Smooth muscle cell (in vitro differentiated cells): ENCODE data around the gene RPS8. TPM values are rescaled to one million over a fixed set of nuclear protein-coding genes. Genes with fewer than 3 reads are reported as not detected.

Source experiments
- DNase-seq: peaks from one replicate; lab custom pipeline; 2025; ENCODE audit not compliant: unreplicated experiment; lab: John Stamatoyannopoulos, UW
- H2AFZ ChIP-seq: fragments of 200-600 bp; sonication (generic); 2 replicates; pipeline ENCODE4 v1.6.0; 2016; ENCODE audit warnings: antibody characterized with exemption, low read depth, mild to moderate bottlenecking
- H3F3A ChIP-seq: fragments of 200-600 bp; sonication (generic); 2 replicates; pipeline ENCODE4 v1.6.0; 2017; ENCODE audit warnings: antibody characterized with exemption, low read depth
- H3K27ac ChIP-seq: fragments of 200-600 bp; sonication (generic); 2 replicates; pipeline ENCODE4 v1.5.1; 2016; ENCODE audit warnings: low read depth, mild to moderate bottlenecking
- H3K27me3 ChIP-seq: fragments of 200-600 bp; sonication (generic); 2 replicates; pipeline ENCODE4 v1.6.1; 2016; ENCODE audit warnings: low read depth, mild to moderate bottlenecking
- H3K36me3 ChIP-seq: fragments of 200-600 bp; sonication (generic); 2 replicates; pipeline ENCODE4 v1.5.1; 2016; ENCODE audit warnings: low read depth
- H3K4me1 ChIP-seq: fragments of 200-600 bp; sonication (generic); 2 replicates; pipeline ENCODE4 v1.5.1; 2016; ENCODE audit warnings: low read depth
- H3K4me2 ChIP-seq: fragments of 200-600 bp; sonication (generic); 2 replicates; pipeline ENCODE4 v1.6.0; 2016; ENCODE audit warnings: mild to moderate bottlenecking
- H3K4me3 ChIP-seq: fragments of 200-600 bp; sonication (generic); 2 replicates; pipeline ENCODE4 v1.5.1; 2016; ENCODE audit warnings: mild to moderate bottlenecking
- H3K79me2 ChIP-seq: fragments of 200-600 bp; sonication (generic); 2 replicates; pipeline ENCODE4 v1.6.0; 2016; ENCODE audit warnings: low read depth, mild to moderate bottlenecking
- H3K9ac ChIP-seq: fragments of 200-600 bp; sonication (generic); 2 replicates; pipeline ENCODE4 v1.6.0; 2016; ENCODE audit warnings: low read depth
- H3K9me3 ChIP-seq: fragments of 200-600 bp; sonication (generic); replicated peaks from 2 replicates; pipeline ENCODE4 v1.5.1; 2016; ENCODE audit warnings: low read depth
- H4K20me1 ChIP-seq: fragments of 200-600 bp; sonication (generic); 2 replicates; pipeline ENCODE4 v1.6.0; 2016; ENCODE audit warnings: low read depth
- WGBS: methylation state at CpG from one replicate; pipeline ENCODE4 v1.1.7; 2016; ENCODE audit warnings: low lambda C conversion rate; 5-methylcytosine and 5-hydroxymethylcytosine counted together
- polyA plus RNA-seq: library from polyadenylated mRNA; unstranded; fragments of >200 nt; fragmentation: Nextera tagmentation; extraction: Ambion mirVana; gene quantifications from 2 replicates; pipeline ENCODE4 v1.2.1, GENCODE V29; 2016
- total RNA-seq: library from RNA; depleted of rRNA; stranded (reverse); fragments of >200 nt; gene quantifications from 2 replicates; pipeline ENCODE4 v1.2.3, GENCODE V29; 2014
- TF ChIP-seq, protein P1 (sequence below): fragments of 200-600 bp; sonication (generic); IDR thresholded peaks from 2 replicates; pipeline ENCODE4 v1.5.1; 2017; ENCODE audit warnings: borderline replicate concordance, mild to moderate bottlenecking, antibody characterized with exemption; ENCODE audit not compliant: insufficient read depth, poor library complexity, severe bottlenecking

The RPS8 gene
- total and polyA plus RNA-seq, 2 experiments from 2014 or later, result 478 to 2,330 TPM

DNA sequence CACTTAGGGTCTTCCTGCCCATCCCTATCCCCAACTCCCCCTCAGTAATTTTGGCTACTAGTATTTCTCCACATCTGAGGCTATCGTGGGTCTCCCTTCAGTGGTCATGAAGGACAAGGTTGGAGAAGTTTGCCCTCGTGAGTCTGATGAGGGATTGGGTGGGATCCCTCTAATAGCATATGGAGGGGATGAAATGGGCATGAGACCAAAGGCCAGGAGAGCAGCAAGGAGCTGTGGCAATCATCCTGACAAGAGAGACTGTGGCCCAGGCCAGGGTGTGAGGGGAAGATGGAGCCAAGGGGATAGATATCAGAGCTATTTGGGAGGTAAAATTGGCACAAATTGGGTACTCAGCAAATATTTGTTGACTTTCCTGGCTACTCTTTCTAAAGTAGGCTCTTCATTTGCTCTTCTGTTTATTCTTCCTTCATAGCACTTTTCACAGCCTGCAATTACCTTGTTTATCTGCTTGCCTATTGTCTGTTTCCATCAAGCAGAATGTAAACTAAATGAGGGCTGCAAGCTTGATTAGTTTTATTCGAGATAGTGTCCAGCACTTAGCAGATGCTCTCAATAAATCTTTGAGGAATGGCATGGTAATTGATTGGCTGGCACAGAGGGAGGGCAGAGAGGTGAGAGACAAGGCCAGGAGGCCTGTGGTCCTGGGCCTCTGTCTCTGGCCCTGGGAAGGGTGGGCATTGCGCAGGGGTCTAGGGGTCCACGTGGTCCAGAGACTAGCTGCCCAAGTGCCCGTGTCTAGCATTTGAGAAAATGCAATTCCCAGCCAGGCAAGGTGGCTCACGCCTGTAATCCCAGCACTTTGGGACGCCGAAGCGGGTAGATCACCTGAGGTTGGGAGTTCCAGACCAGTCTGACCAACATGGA, 23.4 kb downstream of the RPS8 start:
- TF ChIP-seq, protein P1, sequence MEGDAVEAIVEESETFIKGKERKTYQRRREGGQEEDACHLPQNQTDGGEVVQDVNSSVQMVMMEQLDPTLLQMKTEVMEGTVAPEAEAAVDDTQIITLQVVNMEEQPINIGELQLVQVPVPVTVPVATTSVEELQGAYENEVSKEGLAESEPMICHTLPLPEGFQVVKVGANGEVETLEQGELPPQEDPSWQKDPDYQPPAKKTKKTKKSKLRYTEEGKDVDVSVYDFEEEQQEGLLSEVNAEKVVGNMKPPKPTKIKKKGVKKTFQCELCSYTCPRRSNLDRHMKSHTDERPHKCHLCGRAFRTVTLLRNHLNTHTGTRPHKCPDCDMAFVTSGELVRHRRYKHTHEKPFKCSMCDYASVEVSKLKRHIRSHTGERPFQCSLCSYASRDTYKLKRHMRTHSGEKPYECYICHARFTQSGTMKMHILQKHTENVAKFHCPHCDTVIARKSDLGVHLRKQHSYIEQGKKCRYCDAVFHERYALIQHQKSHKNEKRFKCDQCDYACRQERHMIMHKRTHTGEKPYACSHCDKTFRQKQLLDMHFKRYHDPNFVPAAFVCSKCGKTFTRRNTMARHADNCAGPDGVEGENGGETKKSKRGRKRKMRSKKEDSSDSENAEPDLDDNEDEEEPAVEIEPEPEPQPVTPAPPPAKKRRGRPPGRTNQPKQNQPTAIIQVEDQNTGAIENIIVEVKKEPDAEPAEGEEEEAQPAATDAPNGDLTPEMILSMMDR, result no peak
- Histone ChIP-seq H2AFZ (no peak overlapping the region), H3K4me3 (no peak overlapping the region), H3K4me1 (peaks cover 16% of the 10 kb centered on the region), H3K36me3 (no peaks in the 10 kb centered on the region), H3K27me3 (no peaks in the 10 kb centered on the region), H3K4me2 (peak overlapping the region; percentile 91), H3F3A (peaks cover 7% of the 10 kb centered on the region), H3K9me3 (no peaks in the 10 kb centered on the region), H3K27ac (peak overlapping the region; percentile 80), H3K9ac (no peak overlapping the region), H4K20me1 (peaks cover 34% of the 10 kb centered on the region), H3K79me2 (peaks cover 35% of the 10 kb centered on the region)
- no peak for DNase-seq
- WGBS, result 95% methylated on average over 9 of the region's 10 CpGs

DNA sequence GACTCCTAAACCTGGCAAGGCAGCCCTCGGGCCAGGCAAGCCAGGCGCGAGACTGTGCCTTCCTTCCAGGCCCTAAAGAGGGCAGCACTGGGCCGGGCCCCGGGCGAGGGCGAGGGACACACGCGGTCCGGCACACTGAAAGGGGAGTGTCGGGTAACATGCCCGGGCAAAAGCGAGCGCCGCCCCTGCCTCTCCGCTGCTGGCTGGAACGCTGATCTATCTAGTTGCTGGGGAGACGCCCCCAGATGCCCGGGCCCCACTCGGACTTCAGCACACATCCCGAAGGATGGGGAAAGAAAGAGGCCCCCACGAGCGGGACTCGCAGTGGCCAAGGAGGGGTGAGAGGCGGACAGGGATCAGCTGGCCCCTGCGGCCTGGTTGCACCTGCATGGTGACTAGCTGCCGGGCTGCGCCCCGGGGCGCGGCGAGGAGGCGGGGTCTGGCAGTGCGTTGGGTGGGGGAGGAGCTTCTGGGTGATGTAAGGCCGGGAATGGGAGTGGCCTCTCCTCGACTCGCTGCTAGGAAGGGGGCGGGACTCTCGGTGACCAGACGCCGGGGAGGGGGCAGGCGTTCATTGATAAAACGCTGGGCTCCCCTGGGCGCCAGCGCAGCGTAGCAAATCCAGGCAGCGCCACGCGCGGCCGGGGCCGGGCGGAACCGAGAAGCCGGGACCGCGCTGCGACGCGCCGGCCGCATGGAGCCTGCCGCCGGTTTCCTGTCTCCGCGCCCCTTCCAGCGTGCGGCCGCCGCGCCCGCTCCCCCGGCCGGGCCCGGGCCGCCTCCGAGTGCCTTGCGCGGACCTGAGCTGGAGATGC, 24.6 kb downstream of the RPS8 start, which contains the start of gene PLK3:
Gene PLK3, plus strand, starts transcription at position 608 of the 815 bp plus-strand sequence. Its CDS starts 87 bp downstream, at position 695.
- Histone ChIP-seq H2AFZ (no peak within 1 kb of the TSS), H3K27ac (peak within 1 kb of the TSS; percentile 80)
- TF ChIP-seq, protein P1, result peak; percentile 84

DNA sequence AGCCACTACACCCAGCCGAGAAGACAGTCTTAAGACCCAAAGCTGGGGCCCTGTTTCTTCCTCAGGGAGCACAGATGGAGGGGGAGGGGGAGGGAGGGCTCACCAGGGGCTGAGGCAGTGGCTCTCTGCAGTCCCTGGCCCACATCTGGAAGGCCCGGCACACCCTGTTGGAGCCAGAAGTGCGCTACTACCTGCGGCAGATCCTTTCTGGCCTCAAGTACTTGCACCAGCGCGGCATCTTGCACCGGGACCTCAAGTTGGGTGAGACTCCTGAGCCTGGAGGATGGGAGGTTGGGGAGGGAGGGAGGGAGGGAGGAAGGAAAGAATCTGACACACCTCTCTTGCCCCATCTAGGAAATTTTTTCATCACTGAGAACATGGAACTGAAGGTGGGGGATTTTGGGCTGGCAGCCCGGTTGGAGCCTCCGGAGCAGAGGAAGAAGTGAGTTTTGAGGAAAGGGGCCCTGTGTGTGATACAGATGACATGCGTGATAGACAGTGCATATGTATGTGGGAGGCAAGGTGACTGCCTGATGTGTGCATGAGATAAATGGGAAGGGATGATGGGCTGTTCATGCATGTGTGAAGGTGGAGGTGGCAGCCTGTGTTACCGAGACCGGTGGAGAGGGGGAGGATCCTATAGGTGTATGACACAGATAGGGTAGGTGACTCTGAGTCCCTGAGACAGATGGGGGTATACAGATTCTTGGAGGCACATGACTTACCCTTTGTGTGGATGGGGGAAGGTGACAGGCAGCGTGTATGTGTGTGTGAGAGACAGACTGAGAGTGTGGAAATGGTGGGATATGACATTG, 26.4 kb downstream of the RPS8 start:
- H3K27me3 ChIP-seq, result no peaks in the 10 kb centered on the region
- 66% methylated on average over 10 of the region's 13 CpGs for WGBS
- TF ChIP-seq, protein P1, result no peak
- H3K9ac ChIP-seq, result peak overlapping the region; percentile 97
- H3F3A ChIP-seq, result peaks cover 15% of the 10 kb centered on the region
- peaks cover 36% of the 10 kb centered on the region for H4K20me1 ChIP-seq
- peaks cover 20% of the 10 kb centered on the region for H3K4me1 ChIP-seq
- peak overlapping the region; percentile 96 for H3K4me3 ChIP-seq
- H2AFZ ChIP-seq, result no peak overlapping the region
- H3K79me2 ChIP-seq, result peaks cover 41% of the 10 kb centered on the region
- H3K4me2 ChIP-seq, result peak overlapping the region; percentile 91
- H3K27ac ChIP-seq, result peak overlapping the region; percentile 46
- DNase-seq, result no peak
- H3K9me3 ChIP-seq, result no peaks in the 10 kb centered on the region
- no peaks in the 10 kb centered on the region for H3K36me3 ChIP-seq

More for the DNA sequence above, 24.6 kb downstream of the RPS8 start, which contains the start of gene PLK3:
- Histone ChIP-seq H3K9ac (peak within 1 kb of the TSS; percentile 97), H3K36me3 (no peaks in the 10 kb centered on the region), H3K4me1 (peaks cover 16% of the 10 kb centered on the region), H3K4me2 (peak within 1 kb of the TSS; percentile 91), H3K9me3 (no peaks in the 10 kb centered on the region), H3K79me2 (peaks cover 41% of the 10 kb centered on the region), H3K27me3 (no peaks in the 10 kb centered on the region), H4K20me1 (peaks cover 36% of the 10 kb centered on the region), H3F3A (peaks cover 7% of the 10 kb centered on the region), H3K4me3 (peak within 1 kb of the TSS; percentile 96)
- peak; percentile 100 for DNase-seq
- WGBS, result 1% methylated on average over 43 of the region's 79 CpGs
